IMR-90 (cell line): ENCODE measurements around the gene CFAP43. TPM values are rescaled to one million over a fixed set of nuclear protein-coding genes. Genes with fewer than 3 reads are reported as not detected.

Experiments used
- ATAC-seq: fragments of 200-7000 bp; cut with Tn5 transposase; 2 replicates; pipeline ENCODE4 v1.9.1; 2020; ENCODE audit warnings: low read depth, mild to moderate bottlenecking, moderate library complexity
- BruUV-seq: library from RNA; stranded (reverse); fragments of 400-500 nt; replicated peaks from 2 replicates; lab custom pipeline; 2021; lab: Mats Ljungman, UMichigan
- CTCF ChIA-PET: fragments of 300-600 bp; formaldehyde crosslinking; extraction: SDS; loops from one replicate; lab custom pipeline; 2021; ENCODE audit warnings: antibody characterized with exemption; lab: Yijun Ruan, JAX
- POLR2A ChIA-PET: fragments of 300-600 bp; sonication (Branson Sonifier 250); formaldehyde crosslinking; loops from one replicate; lab custom pipeline; 2022; ENCODE audit warnings: antibody characterized with exemption; ENCODE audit not compliant: unreplicated experiment; lab: Charles Lee
- DNase-seq: peaks from one replicate; pipeline ENCODE4 v3.0.0; 2013
- H2AFZ ChIP-seq: replicated peaks from 2 replicates; pipeline ENCODE3; 2013; ENCODE audit warnings: low read length, mild to moderate bottlenecking; ENCODE audit not compliant: poor library complexity
- H2AK5ac ChIP-seq: 2 replicates; pipeline ENCODE4 v1.6.1; 2013; ENCODE audit warnings: low read depth, low read length, inconsistent platforms
- H2AK9ac ChIP-seq: replicated peaks from 2 replicates; pipeline ENCODE3; 2013; ENCODE audit warnings: mild to moderate bottlenecking, low read depth, low read length, moderate library complexity; ENCODE audit not compliant: poor library complexity
- H2BK120ac ChIP-seq: 2 replicates; pipeline ENCODE4 v1.6.1; 2013; ENCODE audit warnings: low read depth, low read length, inconsistent platforms
- H2BK15ac ChIP-seq: 3 replicates; pipeline ENCODE4 v1.6.1; 2013; ENCODE audit warnings: low read depth, low read length, inconsistent platforms
- H2BK20ac ChIP-seq: 2 replicates; pipeline ENCODE4 v1.6.1; 2013; ENCODE audit warnings: low read depth, mild to moderate bottlenecking, inconsistent platforms, low read length, moderate library complexity
- H2BK5ac ChIP-seq: 2 replicates; pipeline ENCODE4 v1.6.1; 2013; ENCODE audit warnings: mild to moderate bottlenecking, low read depth, low read length, inconsistent platforms; ENCODE audit not compliant: poor library complexity, severe bottlenecking
- H3K14ac ChIP-seq: replicated peaks from 2 replicates; pipeline ENCODE4 v1.6.1; 2013; ENCODE audit warnings: low read depth, low read length, inconsistent platforms
- H3K18ac ChIP-seq: 2 replicates; pipeline ENCODE4 v1.6.1; 2013; ENCODE audit warnings: low read depth, low read length, control low read depth
- H3K23ac ChIP-seq: 2 replicates; pipeline ENCODE4 v1.6.1; 2013; ENCODE audit warnings: low read depth, low read length, inconsistent platforms
- H3K27ac ChIP-seq: 2 replicates; pipeline ENCODE4 v1.5.1; 2013; ENCODE audit warnings: mild to moderate bottlenecking, control low read depth, low read length; ENCODE audit not compliant: insufficient read depth
- H3K27me3 ChIP-seq: 2 replicates; pipeline ENCODE4 v1.6.1; 2013; ENCODE audit warnings: low read length; ENCODE audit not compliant: control insufficient read depth, insufficient read depth
- H3K36me3 ChIP-seq: 2 replicates; pipeline ENCODE4 v1.6.1; 2013; ENCODE audit warnings: low read length, mixed read lengths; ENCODE audit not compliant: control insufficient read depth, insufficient read depth
- H3K4ac ChIP-seq: 2 replicates; pipeline ENCODE4 v1.6.1; 2013; ENCODE audit warnings: low read depth, low read length, inconsistent platforms
- H3K4me1 ChIP-seq: 2 replicates; pipeline ENCODE4 v1.6.1; 2013; ENCODE audit warnings: low read length, mixed read lengths; ENCODE audit not compliant: control insufficient read depth, insufficient read depth
- H3K4me2 ChIP-seq: 2 replicates; pipeline ENCODE4 v1.6.1; 2013; ENCODE audit warnings: low read depth, mild to moderate bottlenecking, control low read depth, low read length, moderate library complexity
- H3K4me3 ChIP-seq: 2 replicates; pipeline ENCODE4 v1.5.1; 2013; ENCODE audit warnings: low read depth, mild to moderate bottlenecking, control low read depth, low read length, moderate library complexity; ENCODE audit not compliant: insufficient read depth
- H3K56ac ChIP-seq: 2 replicates; pipeline ENCODE4 v1.6.1; 2013; ENCODE audit warnings: low read length, inconsistent platforms; ENCODE audit not compliant: insufficient read depth; ENCODE audit errors: extremely low read depth
- H3K79me1 ChIP-seq, 2 experiments: 2 replicates each; pipeline ENCODE4 v1.6.1; 2013; ENCODE audit warnings: low read length in 2 of 2, inconsistent platforms in 1 of 2, low read depth in 1 of 2
- H3K9ac ChIP-seq: 2 replicates; pipeline ENCODE4 v1.6.1; 2013; ENCODE audit warnings: low read depth, low read length, control low read depth
- H3K9me1 ChIP-seq: 2 replicates; pipeline ENCODE4 v1.6.1; 2013; ENCODE audit warnings: low read length, inconsistent platforms; ENCODE audit not compliant: insufficient read depth
- H3K9me3 ChIP-seq: 2 replicates; pipeline ENCODE4 v1.6.1; 2013; ENCODE audit warnings: low read length; ENCODE audit not compliant: control insufficient read depth, insufficient read depth
- H4K20me1 ChIP-seq: 2 replicates; pipeline ENCODE4 v1.6.1; 2013; ENCODE audit warnings: low read length, inconsistent platforms; ENCODE audit not compliant: insufficient read depth
- H4K5ac ChIP-seq: 2 replicates; pipeline ENCODE4 v1.6.1; 2013; ENCODE audit warnings: mild to moderate bottlenecking, low read depth, low read length, control low read depth
- H4K8ac ChIP-seq, 2 experiments: 2 replicates each; pipeline ENCODE4 v1.6.1; 2013; ENCODE audit warnings: low read depth in 2 of 2, low read length in 2 of 2, control low read depth in 1 of 2, inconsistent platforms in 1 of 2
- H4K91ac ChIP-seq: 2 replicates; pipeline ENCODE4 v1.6.1; 2013; ENCODE audit warnings: low read depth, low read length, inconsistent platforms; ENCODE audit not compliant: insufficient read depth
- BHLHE40 ChIP-seq: fragments of 150-350 bp; IDR thresholded peaks from 2 replicates; pipeline ENCODE4 v1.6.1; 2016; ENCODE audit warnings: mild to moderate bottlenecking, low read depth, low read length
- CEBPB ChIP-seq: IDR thresholded peaks from 2 replicates; pipeline ENCODE4 v1.6.1; 2012; ENCODE audit warnings: low read depth, low read length, improper control_type of control experiment
- CTCF ChIP-seq: conservative IDR thresholded peaks from 2 replicates; pipeline ENCODE4 v1.5.1; 2012; ENCODE audit warnings: mild to moderate bottlenecking, low read depth, low read length, improper control_type of control experiment
- FOS ChIP-seq: fragments of 150-350 bp; IDR thresholded peaks from 2 replicates; pipeline ENCODE4 v1.6.1; 2016; ENCODE audit warnings: low read depth, low read length
- MAFK ChIP-seq: IDR thresholded peaks from 2 replicates; pipeline ENCODE4 v1.6.1; 2012; ENCODE audit warnings: low read depth, low read length, improper control_type of control experiment
- MAZ ChIP-seq: IDR thresholded peaks from 2 replicates; pipeline ENCODE4 v1.6.1; 2012; ENCODE audit warnings: low read depth, mild to moderate bottlenecking, low read length, improper control_type of control experiment, moderate library complexity, borderline replicate concordance
- MXI1 ChIP-seq: IDR thresholded peaks from 2 replicates; pipeline ENCODE4 v1.6.1; 2012; ENCODE audit warnings: low read depth, mild to moderate bottlenecking, low read length, moderate library complexity, borderline replicate concordance
- NFE2L2 ChIP-seq: fragments of 150-350 bp; IDR thresholded peaks from 2 replicates; pipeline ENCODE4 v1.6.1; 2016; ENCODE audit warnings: low read depth, mild to moderate bottlenecking, low read length
- POLR2A ChIP-seq: IDR thresholded peaks from 2 replicates; pipeline ENCODE4 v1.6.1; 2012; ENCODE audit warnings: mild to moderate bottlenecking, low read depth, low read length
- RAD21 ChIP-seq: IDR thresholded peaks from 2 replicates; pipeline ENCODE4 v1.6.1; 2012; ENCODE audit warnings: low read length, improper control_type of control experiment
- RCOR1 ChIP-seq: IDR thresholded peaks from 2 replicates; pipeline ENCODE4 v1.6.1; 2012; ENCODE audit warnings: mild to moderate bottlenecking, low read length, improper control_type of control experiment; ENCODE audit not compliant: insufficient replicate concordance
- RFX5 ChIP-seq: IDR thresholded peaks from 2 replicates; pipeline ENCODE4 v1.8.0; 2012; ENCODE audit warnings: low read depth, mild to moderate bottlenecking, low read length, moderate library complexity
- USF2 ChIP-seq: fragments of 150-350 bp; IDR thresholded peaks from 2 replicates; pipeline ENCODE4 v1.6.1; 2017; ENCODE audit warnings: mild to moderate bottlenecking, antibody characterized with exemption, low read length, low read depth
- WGBS, 2 experiments: methylation state at CpG; one replicate each; pipeline versions ENCODE4 v1.1.5 to v1.1.7; 2013; ENCODE audit warnings: missing lambda C conversion rate in 2 of 2; ENCODE audit not compliant: insufficient read length in 1 of 2; ENCODE audit errors: extremely low coverage in 2 of 2; 5-methylcytosine and 5-hydroxymethylcytosine counted together
- dilution Hi-C: fragments of 300-500 bp; cut with HindIII; formaldehyde crosslinking; loops from one replicate; pipeline ENCODE4 v1.14.3; 2018; ENCODE audit warnings: low sequenced_read_pairs; ENCODE audit not compliant: unreplicated experiment
- in situ Hi-C: fragments of 300-500 bp; cut with MboI; formaldehyde crosslinking; loops from 3 replicates; pipeline ENCODE4 v1.14.3; 2019; ENCODE audit warnings: low sequenced_read_pairs, inconsistent platforms, mixed read lengths
- intact Hi-C: fragments of 100-400 bp; cut with micrococcal nuclease; formaldehyde crosslinking; loops from 2 replicates; pipeline ENCODE4 v1.10.0; 2022
- polyA plus RNA-seq, 3 experiments: library from polyadenylated mRNA; depleted of rRNA; stranded (reverse); fragments of >200 nt; gene quantifications; 2 replicates each; pipeline ENCODE4 v1.2.3, GENCODE V29; 2012; ENCODE audit warnings: low replicate concordance in 1 of 3
- total RNA-seq: library from RNA; depleted of rRNA; stranded (reverse); fragments of >200 nt; gene quantifications from 2 replicates; pipeline ENCODE4 v1.2.3, GENCODE V29; 2012
- TF ChIP-seq, protein P1 (sequence below): fragments of 150-350 bp; IDR thresholded peaks from 2 replicates; pipeline ENCODE4 v1.6.1; 2016; ENCODE audit warnings: low read depth, mild to moderate bottlenecking, low read length, moderate library complexity, borderline replicate concordance

The CFAP43 gene
- total and polyA plus RNA-seq, 2 of the 4 experiments (the other 2 are of a cell fraction), result under 0.01 to 0.05 TPM

- Histone ChIP-seq H2AFZ (no peak overlapping the region), H2AK5ac (no peak overlapping the region), H3K27me3 (peaks cover 31% of the 10 kb centered on the region), H3K14ac (no peak overlapping the region), H2BK120ac (no peak overlapping the region), H3K9me1 (no peaks in the 10 kb centered on the region), H3K18ac (no peak overlapping the region), H2BK15ac (no peak overlapping the region), H4K91ac (no peak overlapping the region), H3K9me3 (peaks cover 3% of the 10 kb centered on the region), H3K79me1 (no peaks in the 10 kb centered on the region), H2AK9ac (no peak overlapping the region), H4K5ac (no peak overlapping the region), H4K20me1 (no peaks in the 10 kb centered on the region), H3K4me3 (no peak overlapping the region), H3K56ac (no peak overlapping the region), H3K4me2 (no peak overlapping the region), H3K36me3 (no peaks in the 10 kb centered on the region), H3K27ac (no peak overlapping the region), H3K9ac (no peak overlapping the region), H2BK20ac (no peak overlapping the region), H4K8ac (no peak overlapping the region), H3K4me1 (no peaks in the 10 kb centered on the region), H3K4ac (no peak overlapping the region), H3K23ac (no peak overlapping the region), H2BK5ac (no peak overlapping the region)
- CTCF ChIA-PET, result no interaction called here
- DNase-seq, result no peak
- intact Hi-C loops (no loop called here), dilution Hi-C loops (no loop called here), in situ Hi-C loops (no loop called here)
- POLR2A ChIA-PET, result no interaction called here
- BruUV-seq, result no TSS peak
- 59% methylated on average over 2 of the region's 2 CpGs; no CpG with 5 or more reads in 1 of the 2 experiments for WGBS, 2 experiments
- ATAC-seq, result no peak
- no peak for TF ChIP-seq USF2
- no peak for TF ChIP-seq RCOR1
- TF ChIP-seq, protein P1, sequence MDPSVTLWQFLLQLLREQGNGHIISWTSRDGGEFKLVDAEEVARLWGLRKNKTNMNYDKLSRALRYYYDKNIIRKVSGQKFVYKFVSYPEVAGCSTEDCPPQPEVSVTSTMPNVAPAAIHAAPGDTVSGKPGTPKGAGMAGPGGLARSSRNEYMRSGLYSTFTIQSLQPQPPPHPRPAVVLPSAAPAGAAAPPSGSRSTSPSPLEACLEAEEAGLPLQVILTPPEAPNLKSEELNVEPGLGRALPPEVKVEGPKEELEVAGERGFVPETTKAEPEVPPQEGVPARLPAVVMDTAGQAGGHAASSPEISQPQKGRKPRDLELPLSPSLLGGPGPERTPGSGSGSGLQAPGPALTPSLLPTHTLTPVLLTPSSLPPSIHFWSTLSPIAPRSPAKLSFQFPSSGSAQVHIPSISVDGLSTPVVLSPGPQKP, result no peak
- TF ChIP-seq BHLHE40, result no peak
- no peak for TF ChIP-seq FOS
- TF ChIP-seq RFX5, result no peak
- TF ChIP-seq RAD21, result no peak
- TF ChIP-seq NFE2L2, result no peak
- TF ChIP-seq CEBPB, result no peak
- no peak for TF ChIP-seq MAFK
- TF ChIP-seq CTCF, result no peak
- TF ChIP-seq MXI1, result no peak
- TF ChIP-seq MAZ, result no peak
- TF ChIP-seq POLR2A, result no peak
Observed at GRCh38 chr10:104155591-104155990, 76.6 kb downstream of the CFAP43 start.
